ENCODE measurements around the gene COPS8. TPM values are rescaled to one million over a fixed set of nuclear protein-coding genes. Genes with fewer than 3 reads are reported as not detected.
A peak's percentile ranks its signal among the peaks of the same experiment; 100 is the strongest.

COPS8 gene
- total RNA-seq, 2 experiments from 2014 or later = 43.4 to 50.1 TPM

- no peak for DNase-seq
- Mint-ChIP-seq H3K36me3 (ENCODE audit: low read depth) (no peaks in the 10 kb centered on the region), H3K9me3 (no peaks in the 10 kb centered on the region), H3K4me3 (no peak overlapping the region), H3K27ac (no peak overlapping the region), H3K4me1 (no peaks in the 10 kb centered on the region), H3K27me3 (no peaks in the 10 kb centered on the region)
- ChIA-PET CTCF (interaction anchor here (1.4 kb wide), 1 partner anchor 11 kb away, joined by 4 read pairs; the partner anchor contains the start of gene COPS8), POLR2A (interaction anchor here (0.7 kb wide), 1 partner anchor 11 kb away, joined by 5 read pairs; the partner anchor contains the start of gene COPS8)
These were observed 11.3 kb upstream of the COPS8 start for GRCh38 chr2:237074211-237074993.

DNA sequence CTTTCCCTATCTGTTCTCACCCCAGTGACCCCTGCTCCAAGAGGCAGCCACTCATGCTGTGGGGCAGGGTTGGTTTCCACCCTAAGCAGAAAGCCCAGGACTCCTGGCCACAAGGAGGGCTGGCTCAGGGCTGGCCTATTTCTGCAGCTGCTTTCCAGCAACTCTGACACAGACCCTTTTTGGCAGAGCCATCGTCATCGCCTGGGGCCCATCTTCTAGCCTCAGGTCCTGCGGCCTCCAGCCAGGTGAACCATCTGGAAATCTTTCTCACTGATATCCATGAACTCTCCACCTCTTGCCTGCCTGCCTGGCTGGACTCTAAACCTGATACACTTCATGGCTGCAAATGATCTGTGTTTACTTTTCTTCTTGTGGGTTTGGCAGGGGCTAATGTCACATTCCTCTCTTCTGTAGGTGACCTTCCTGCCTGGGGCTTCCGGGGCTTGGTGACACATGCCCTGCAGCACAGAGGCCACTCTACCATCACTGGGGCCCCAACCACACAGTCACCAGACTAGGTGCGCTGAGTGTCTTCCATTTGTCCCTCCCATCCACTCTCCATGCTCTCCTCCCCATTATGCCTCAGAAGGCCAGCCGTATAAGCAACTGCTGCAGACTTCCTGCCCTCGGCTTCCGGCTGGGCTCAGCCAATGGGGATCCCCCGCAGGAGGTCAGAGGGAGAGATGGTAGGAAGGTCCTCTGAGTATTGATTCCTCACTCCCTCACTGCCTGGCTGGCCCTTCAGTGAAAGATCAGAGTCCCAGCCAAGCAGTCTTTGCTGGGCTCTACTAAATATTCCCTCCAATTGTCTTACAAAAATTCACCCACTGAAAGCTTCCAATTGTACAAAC, 9.7 kb upstream of the COPS8 start:
- CTCF ChIA-PET = interaction anchor here (1.5 kb wide), 1 partner anchor 231 kb away, joined by 3 read pairs; no protein-coding TSS in a partner anchor

DNA sequence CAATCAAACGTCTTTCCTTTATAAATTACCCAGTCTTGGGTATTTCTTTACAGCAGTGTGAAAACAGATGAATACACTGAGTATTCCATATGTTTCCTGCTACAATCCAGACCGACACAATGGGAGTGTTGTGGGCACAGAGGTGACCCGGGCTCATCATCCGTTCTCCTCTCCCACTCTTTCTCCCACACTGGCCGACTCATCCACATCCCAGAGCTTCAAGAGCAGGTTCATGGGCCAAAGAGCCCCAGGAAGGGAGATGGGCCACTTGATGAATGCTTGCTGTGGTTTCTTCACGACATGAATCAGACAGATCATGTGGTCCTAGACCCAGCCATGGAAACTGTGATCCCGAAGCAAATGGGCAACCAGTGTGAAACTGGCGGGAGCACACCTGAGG, 4.1 kb upstream of the COPS8 start:
- ChIA-PET POLR2A (no interaction called here), CTCF (no interaction called here)
- no peak for DNase-seq
- no peak overlapping the region for H3K27ac Mint-ChIP-seq
- no peak overlapping the region for H3K4me3 Mint-ChIP-seq
- H3K9me3 Mint-ChIP-seq = no peaks in the 10 kb centered on the region
- H3K27me3 Mint-ChIP-seq = no peaks in the 10 kb centered on the region
- H3K4me1 Mint-ChIP-seq = peaks cover 16% of the 10 kb centered on the region
- no peaks in the 10 kb centered on the region for H3K36me3 Mint-ChIP-seq (ENCODE audit: low read depth)

More for the DNA sequence above, 9.7 kb upstream of the COPS8 start:
- no peaks in the 10 kb centered on the region for H3K27me3 Mint-ChIP-seq
- no peaks in the 10 kb centered on the region for H3K36me3 Mint-ChIP-seq (ENCODE audit: low read depth)
- POLR2A ChIA-PET = no interaction called here
- H3K4me3 Mint-ChIP-seq = no peak overlapping the region
- H3K9me3 Mint-ChIP-seq = no peaks in the 10 kb centered on the region
- no peaks in the 10 kb centered on the region for H3K4me1 Mint-ChIP-seq
- no peak overlapping the region for H3K27ac Mint-ChIP-seq
- DNase-seq = no peak

GRCh38 chr2:237083026-237083425, 2.7 kb upstream of the COPS8 start:
- ChIA-PET POLR2A (no interaction called here), CTCF (no interaction called here)
- H3K4me3 Mint-ChIP-seq = no peak overlapping the region
- DNase-seq = no peak
- no peaks in the 10 kb centered on the region for H3K36me3 Mint-ChIP-seq (ENCODE audit: low read depth)
- H3K27me3 Mint-ChIP-seq = no peaks in the 10 kb centered on the region
- H3K9me3 Mint-ChIP-seq = no peaks in the 10 kb centered on the region
- H3K27ac Mint-ChIP-seq = no peak overlapping the region
- H3K4me1 Mint-ChIP-seq = peaks cover 22% of the 10 kb centered on the region

- H3K4me1 Mint-ChIP-seq = peaks cover 22% of the 10 kb centered on the region
- CTCF ChIA-PET = interaction anchor here (1.1 to 1.9 kb wide), 2 partner anchors 10 to 40 kb away, joined by 3 to 4 read pairs; no protein-coding TSS in a partner anchor
- H3K27me3 Mint-ChIP-seq = no peaks in the 10 kb centered on the region
- peak overlapping the region; percentile 98 for H3K27ac Mint-ChIP-seq
- POLR2A ChIA-PET = interaction anchor here (0.7 kb wide), 1 partner anchor 542 kb away, joined by 4 read pairs; no protein-coding TSS in a partner anchor
- H3K9me3 Mint-ChIP-seq = no peaks in the 10 kb centered on the region
- H3K4me3 Mint-ChIP-seq = peak overlapping the region; percentile 95
- DNase-seq = no peak
- no peaks in the 10 kb centered on the region for H3K36me3 Mint-ChIP-seq (ENCODE audit: low read depth)
These were observed 1.2 kb upstream of the COPS8 start for GRCh38 chr2:237084444-237084843.

- Mint-ChIP-seq H3K27me3 (no peaks in the 10 kb centered on the region), H3K36me3 (ENCODE audit: low read depth) (peaks cover 9% of the 10 kb centered on the region), H3K9me3 (no peaks in the 10 kb centered on the region), H3K4me3 (no peak overlapping the region), H3K4me1 (peaks cover 9% of the 10 kb centered on the region), H3K27ac (no peak overlapping the region)
- ChIA-PET POLR2A (no interaction called here), CTCF (no interaction called here)
- no peak for DNase-seq
These were observed 5.2 kb downstream of the COPS8 start for GRCh38 chr2:237090906-237091305.

- no peak overlapping the region for H3K4me3 Mint-ChIP-seq
- no peak for DNase-seq
- H3K27me3 Mint-ChIP-seq = no peaks in the 10 kb centered on the region
- ChIA-PET CTCF (no interaction called here), POLR2A (no interaction called here)
- H3K36me3 Mint-ChIP-seq (ENCODE audit: low read depth) = peaks cover 14% of the 10 kb centered on the region
- H3K9me3 Mint-ChIP-seq = no peaks in the 10 kb centered on the region
- H3K4me1 Mint-ChIP-seq = peaks cover 5% of the 10 kb centered on the region
- H3K27ac Mint-ChIP-seq = no peak overlapping the region
These were observed 6.2 kb downstream of the COPS8 start for GRCh38 chr2:237091779-237092436.

DNA sequence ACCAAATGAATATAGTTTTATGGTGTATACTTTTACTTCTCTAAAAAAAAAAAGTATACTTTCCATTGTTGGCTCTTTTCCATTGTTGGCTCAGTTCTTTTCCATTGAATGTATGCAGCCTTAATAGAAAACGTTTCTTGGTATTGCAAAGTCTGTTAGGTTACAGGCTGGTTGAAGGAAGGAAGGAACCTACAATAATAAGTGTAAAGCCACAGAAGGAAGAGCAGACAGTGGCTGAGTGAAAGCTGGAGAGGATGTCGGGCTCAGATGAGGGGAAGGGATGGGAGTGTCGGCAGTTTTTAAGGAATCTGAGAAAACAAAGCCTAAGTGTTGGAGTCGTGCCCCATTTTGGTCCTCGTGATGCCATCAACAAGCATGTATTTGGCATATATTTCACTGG, 6.8 kb downstream of the COPS8 start:
- no peak overlapping the region for H3K27ac Mint-ChIP-seq

DNA sequence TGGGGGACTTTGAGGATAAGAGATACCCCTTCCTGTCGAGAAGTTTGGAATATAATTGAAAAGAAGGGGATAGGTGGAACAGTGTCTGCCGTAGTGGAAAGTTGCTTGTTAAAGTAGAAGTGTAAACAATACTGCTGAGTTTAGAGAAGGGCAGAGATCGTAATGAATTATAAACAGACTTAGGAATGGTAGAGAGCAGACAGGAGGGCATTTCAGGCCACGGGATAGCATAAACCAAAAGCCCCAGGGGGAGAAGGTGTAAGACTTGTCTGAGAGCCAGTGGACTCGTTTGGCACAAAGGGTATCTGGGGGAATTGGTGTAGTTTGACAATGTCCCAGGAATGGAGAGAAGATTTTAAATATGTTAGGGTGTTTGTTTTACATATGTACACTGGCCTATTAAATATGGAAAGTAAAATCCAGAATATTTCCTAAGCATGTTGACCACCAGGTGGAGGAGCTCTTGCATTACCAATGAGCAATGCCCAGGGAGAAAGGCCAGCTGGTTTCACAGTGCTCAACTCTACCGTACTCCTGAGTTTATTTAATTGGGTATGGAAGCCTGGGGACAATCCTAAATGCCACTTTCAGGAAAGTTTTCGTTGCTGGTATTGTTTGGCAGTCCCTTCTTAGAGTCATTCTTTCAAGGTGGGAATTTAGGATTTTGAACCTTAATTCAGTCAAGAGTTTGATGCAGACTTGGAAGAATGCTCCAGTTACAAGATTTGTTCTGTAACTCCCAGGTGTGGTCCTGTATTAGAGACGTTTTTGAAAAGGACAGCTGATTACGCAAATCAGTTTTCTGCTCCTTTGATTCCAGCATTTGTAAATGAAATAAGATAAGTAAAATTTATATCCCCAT, 7.5 kb downstream of the COPS8 start:
- no peak for DNase-seq
- Mint-ChIP-seq H3K4me1 (no peaks in the 10 kb centered on the region), H3K36me3 (ENCODE audit: low read depth) (peaks cover 18% of the 10 kb centered on the region), H3K27ac (no peak overlapping the region), H3K4me3 (no peak overlapping the region), H3K9me3 (no peaks in the 10 kb centered on the region), H3K27me3 (no peaks in the 10 kb centered on the region)
- CTCF ChIA-PET = no interaction called here
- POLR2A ChIA-PET = no interaction called here

More for the DNA sequence above, 6.8 kb downstream of the COPS8 start:
- no peaks in the 10 kb centered on the region for H3K27me3 Mint-ChIP-seq
- no peaks in the 10 kb centered on the region for H3K9me3 Mint-ChIP-seq
- peaks cover 14% of the 10 kb centered on the region for H3K36me3 Mint-ChIP-seq (ENCODE audit: low read depth)
- H3K4me1 Mint-ChIP-seq = peaks cover 2% of the 10 kb centered on the region
- ChIA-PET CTCF (no interaction called here), POLR2A (no interaction called here)
- H3K4me3 Mint-ChIP-seq = no peak overlapping the region
- DNase-seq = no peak

GRCh38 chr2:237096201-237096600, 10.5 kb downstream of the COPS8 start:
- Mint-ChIP-seq H3K27ac (no peak overlapping the region), H3K9me3 (no peaks in the 10 kb centered on the region), H3K4me3 (no peak overlapping the region), H3K36me3 (ENCODE audit: low read depth) (peaks cover 32% of the 10 kb centered on the region), H3K4me1 (no peaks in the 10 kb centered on the region), H3K27me3 (no peaks in the 10 kb centered on the region)
- ChIA-PET POLR2A (no interaction called here), CTCF (interaction anchor here (1.3 kb wide), 1 partner anchor 10 kb away, joined by 5 read pairs; the partner anchor contains the start of gene COPS8)
- no peak for DNase-seq

DNA sequence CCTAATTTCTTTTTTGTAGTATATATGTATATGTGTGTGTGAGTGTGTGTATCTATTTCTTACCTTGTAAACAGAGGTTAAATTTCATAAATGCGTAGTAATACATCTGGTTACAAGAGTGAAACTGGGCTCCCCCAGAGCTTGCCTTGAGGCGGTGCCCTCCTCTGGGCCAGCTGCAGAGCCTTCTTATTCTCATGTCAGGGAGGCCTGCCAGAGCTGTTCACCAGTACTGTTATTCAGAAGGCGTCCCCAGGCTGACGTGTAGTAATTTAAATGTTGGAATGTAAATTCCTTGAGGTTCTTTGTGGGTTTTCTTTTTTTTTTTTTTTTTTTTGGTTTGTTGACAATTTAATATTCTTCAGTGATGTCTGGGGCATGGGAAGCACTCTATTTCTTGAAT, 11.2 kb downstream of the COPS8 start:
- H3K36me3 Mint-ChIP-seq (ENCODE audit: low read depth) = peaks cover 36% of the 10 kb centered on the region
- H3K9me3 Mint-ChIP-seq = no peaks in the 10 kb centered on the region
- ChIA-PET CTCF (no interaction called here), POLR2A (no interaction called here)
- no peaks in the 10 kb centered on the region for H3K27me3 Mint-ChIP-seq
- no peaks in the 10 kb centered on the region for H3K4me1 Mint-ChIP-seq
- H3K27ac Mint-ChIP-seq = no peak overlapping the region
- no peak for DNase-seq
- H3K4me3 Mint-ChIP-seq = no peak overlapping the region

DNA sequence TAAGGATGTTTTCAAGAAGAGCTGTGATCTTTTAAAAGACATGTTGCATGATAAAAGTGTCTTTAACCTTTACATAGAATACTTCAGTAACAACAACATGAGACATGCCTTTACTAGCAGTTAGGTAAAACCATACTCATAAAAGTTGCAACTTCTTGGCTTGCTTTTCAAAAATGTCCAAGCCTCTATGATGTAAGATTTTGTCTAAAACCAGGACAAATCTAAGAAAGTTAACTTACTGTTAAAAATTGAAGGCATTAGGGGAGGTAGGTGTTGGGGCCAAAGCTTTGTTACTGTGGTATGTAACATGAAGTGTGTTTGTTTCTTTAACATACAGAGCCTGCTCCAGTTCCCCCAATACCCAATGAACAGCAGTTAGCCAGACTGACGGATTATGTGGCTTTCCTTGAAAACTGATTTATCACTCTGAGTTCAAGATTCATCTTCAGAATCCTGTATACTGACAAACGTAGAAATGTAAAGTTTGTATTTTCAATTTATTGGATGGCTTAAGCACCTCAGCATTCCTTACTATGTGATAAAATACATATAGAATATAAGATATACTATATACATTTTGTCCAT, 11.7 kb downstream of the COPS8 start:
- Mint-ChIP-seq H3K4me3 (no peak overlapping the region), H3K27ac (no peak overlapping the region)

More for the DNA sequence above, 11.7 kb downstream of the COPS8 start:
- H3K9me3 Mint-ChIP-seq = no peaks in the 10 kb centered on the region
- peaks cover 36% of the 10 kb centered on the region for H3K36me3 Mint-ChIP-seq (ENCODE audit: low read depth)
- DNase-seq = no peak
- POLR2A ChIA-PET = no interaction called here
- CTCF ChIA-PET = no interaction called here
- H3K4me1 Mint-ChIP-seq = no peaks in the 10 kb centered on the region
- no peaks in the 10 kb centered on the region for H3K27me3 Mint-ChIP-seq
